HG03103 (cell line): ENCODE data around the gene SLAMF9.

Source experiments
- ATAC-seq: cut with Tn5 transposase; IDR thresholded peaks from one replicate; pipeline ENCODE4 v1.9.1; 2021; ENCODE audit warnings: low read depth; ENCODE audit not compliant: unreplicated experiment

The SLAMF9 gene

DNA sequence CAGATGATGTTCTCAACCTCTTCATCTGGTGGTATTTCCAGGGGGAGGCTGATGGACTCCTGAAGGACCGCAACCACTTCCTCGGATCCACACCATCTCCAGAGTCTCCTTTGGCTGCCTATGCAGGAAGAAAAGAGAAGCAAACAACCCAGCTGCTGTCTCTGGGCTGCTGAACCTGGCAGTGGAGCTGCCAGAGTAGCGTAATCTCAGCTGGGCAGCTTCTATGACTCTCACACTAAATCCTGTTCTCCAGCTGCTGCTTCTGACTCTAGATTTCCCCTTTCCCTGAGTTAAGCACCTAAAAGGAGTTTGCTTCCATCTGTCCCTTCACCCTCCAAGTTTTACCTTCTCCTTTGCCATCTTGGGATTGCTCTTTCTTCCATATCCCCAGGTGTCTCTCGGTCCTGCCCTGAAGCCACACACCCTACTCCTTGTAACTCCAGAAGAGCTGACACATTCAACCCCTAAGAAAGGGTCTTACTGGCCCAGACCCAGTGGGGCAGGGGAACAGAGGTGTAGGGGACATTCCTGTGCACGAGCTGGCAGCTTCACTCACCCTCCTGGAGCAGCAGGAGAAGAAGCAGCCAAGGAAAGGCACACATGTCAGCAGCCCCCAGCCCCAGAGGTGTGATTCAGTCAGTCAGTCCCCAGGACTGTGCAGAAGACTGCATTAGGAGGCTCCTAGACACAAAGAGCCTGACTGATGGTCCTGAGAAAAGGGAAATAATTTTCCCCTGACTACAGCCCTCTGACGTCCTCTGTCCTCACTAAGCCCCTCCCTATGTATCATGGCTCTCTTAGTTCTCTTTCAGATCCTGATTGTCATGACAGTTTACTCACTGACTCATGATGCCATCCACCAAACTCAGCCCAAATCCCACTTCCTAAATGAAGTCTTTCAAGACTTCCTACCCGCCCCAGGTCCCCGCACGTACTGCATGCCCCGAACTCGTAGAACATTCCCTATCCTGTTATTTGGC, at the start of gene SLAMF9:
SLAMF9 (minus strand) TSS at position 702 of the 980 bp plus-strand sequence; CDS start at position 602, 100 bp downstream.
- no peak for ATAC-seq

DNA sequence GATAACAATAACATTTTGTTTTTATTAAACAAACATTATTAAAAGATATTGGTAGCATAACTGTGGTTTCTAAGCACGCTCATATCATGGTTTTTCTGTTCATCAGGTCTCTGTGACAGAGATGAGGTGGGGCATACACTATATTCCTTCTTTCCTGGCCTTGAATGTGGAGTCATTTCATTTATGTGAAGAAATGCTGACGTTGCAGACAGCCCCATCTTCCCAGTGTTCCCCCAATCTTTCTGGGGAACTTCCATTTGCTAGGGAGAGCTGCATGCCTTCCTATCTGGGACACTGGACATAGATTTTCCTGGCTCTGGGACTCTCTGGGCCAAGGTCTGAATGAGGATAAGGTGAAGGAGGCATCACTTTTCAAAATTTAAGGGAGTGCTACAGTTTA, 47.4 kb upstream of the SLAMF9 start:
- ATAC-seq: no peak

DNA sequence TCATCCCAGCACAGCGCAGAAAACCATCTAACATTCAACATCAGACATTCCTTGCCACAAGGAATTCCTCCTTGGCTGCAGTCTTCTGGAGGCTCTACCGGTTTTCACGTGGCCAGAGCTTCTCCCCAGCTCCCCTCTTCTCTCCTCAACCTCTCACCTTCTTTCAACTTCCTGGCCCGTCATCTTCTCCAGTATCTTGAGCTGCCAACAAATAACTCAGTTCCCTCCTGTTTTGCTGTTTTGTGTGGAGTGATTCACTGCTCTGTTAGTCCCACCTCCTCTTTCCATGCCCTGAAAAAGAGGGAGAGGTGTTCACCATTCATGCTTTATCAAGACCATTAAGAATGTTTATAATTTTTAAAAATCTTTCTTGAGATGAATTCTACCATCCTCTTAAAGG, 45.2 kb upstream of the SLAMF9 start:
- ATAC-seq: no peak

DNA sequence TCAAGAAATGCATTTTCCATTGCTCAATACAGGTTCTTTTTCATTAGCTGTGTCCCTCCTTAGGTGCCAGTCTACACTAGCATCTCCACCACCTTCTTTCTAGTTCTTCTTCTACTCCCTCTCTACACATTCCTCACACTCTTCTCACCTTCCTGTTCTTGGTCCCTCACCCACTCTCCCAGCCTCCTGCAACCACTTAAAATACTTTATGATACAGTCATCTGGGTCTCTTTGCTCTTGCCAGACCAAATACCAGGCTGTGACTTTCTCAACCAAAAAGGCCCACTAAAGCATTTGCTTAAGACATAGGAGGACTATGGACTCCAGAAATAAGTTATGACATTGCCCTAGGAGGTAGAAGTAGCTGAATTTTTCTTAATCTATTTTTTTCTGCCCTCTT, 42.6 kb upstream of the SLAMF9 start:
- no peak for ATAC-seq

DNA sequence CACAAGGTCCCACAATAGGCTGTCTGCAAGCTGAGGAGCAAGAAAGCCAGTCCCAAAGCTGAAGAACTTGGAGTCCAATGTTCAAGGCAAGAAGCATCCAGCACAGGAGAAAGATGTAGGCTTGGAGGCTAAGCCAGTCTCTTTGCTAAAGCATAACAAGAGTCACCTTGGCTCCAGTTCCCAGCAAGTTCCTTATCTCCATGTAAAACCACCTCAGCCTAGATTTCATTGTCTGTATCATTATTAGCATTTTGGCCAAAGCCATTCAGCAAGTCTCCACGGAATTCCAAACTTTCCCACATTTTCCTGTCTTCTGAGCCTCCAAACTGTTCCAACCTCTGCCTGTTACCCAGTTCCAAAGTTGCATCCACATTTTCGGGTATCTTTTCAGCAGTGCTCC, 40.9 kb upstream of the SLAMF9 start:
- no peak for ATAC-seq

DNA sequence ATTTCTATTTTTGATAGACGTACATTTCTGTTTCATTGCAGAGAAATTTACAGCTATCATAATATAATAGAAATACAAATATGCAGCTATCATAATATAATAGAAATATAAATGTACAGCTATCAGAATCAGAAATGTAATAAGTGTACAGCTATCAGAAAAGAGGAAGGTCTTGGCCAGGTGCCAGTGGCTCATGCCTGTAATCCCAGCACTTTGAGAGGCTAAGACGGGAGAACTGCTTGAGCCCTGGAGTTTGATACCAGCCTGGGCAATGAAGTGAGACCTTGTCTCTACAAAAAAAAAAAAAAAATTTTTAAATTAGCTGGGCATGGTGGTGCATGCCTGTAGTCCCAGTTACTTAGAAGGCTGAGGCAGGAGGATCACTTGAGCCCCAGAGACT, 39.9 kb upstream of the SLAMF9 start:
- ATAC-seq: no peak

DNA sequence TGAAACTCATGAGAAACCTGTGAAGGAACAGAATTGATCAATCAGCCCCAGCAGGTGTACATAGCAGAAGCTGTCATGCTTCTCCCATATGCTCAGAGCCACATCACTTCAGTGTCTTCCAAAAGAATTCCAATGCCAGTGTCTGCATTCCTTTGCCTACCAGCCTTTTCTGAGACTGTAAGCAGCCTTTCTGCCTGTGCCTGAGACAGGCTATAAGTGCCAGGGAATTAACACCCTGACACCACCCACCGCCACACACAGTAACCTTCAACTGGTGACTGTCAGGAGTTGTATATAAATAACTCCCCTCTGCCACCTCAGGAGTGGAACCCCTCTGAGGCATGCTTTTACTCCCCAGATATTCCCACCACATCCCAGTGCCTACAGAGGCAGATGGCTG, 38.1 kb upstream of the SLAMF9 start:
- no peak for ATAC-seq

DNA sequence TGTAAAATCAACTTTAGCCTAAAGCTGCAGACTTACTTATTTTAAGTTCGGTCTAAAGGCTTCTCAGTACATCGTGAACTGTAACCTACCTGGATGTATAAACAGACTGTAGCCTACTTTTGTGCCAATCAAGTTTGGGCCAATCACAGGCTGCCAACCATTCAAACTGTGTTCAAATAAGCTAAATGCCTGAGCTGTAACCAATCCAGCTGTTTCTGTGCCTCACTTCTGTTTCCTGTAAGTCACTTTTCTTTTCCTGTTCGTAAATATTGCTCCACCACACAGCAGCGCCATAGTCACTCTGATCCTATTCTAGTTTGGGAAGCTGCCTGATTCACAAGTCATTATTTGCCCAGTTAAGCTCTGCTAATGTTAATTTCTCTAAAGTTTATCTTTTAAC, 37.5 kb upstream of the SLAMF9 start:
- no peak for ATAC-seq

DNA sequence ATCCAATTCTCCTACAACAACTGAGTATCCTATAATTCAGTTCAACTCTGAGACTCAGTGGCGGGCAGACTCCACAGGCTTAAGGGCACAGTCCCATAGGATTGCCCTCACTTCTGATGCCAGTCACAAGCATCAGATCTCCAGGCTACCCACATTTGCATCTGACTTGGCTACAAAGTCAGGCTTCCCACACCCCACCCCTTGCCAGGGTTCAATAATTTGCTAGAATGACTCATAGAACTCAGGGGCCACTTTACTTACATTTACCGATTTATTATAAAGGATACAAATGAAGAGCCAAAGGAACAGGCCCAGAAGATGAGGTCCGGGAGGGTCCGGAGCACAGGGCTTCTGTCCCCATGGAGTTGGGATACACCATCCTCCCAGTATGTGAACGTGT, 36.0 kb upstream of the SLAMF9 start:
- ATAC-seq: no peak

DNA sequence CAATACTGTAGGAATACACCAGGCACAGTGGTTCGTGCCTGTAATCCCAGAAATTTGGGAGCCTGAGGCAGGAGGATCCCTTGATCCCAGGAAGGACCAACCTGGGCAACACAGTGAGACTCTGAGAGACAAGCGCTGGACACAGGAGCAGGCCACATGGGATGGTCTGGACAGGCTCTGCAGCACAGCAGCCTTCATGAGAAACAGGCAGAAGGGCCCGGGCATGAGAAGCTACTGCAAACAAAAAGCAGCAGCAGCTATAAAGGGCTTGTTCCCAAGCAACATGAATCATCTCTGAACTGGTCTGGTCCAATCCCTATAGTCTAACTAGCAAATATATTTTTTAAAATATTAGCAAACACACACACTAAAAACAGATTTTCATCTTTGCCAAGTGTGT, 35.5 kb upstream of the SLAMF9 start:
- ATAC-seq: no peak

DNA sequence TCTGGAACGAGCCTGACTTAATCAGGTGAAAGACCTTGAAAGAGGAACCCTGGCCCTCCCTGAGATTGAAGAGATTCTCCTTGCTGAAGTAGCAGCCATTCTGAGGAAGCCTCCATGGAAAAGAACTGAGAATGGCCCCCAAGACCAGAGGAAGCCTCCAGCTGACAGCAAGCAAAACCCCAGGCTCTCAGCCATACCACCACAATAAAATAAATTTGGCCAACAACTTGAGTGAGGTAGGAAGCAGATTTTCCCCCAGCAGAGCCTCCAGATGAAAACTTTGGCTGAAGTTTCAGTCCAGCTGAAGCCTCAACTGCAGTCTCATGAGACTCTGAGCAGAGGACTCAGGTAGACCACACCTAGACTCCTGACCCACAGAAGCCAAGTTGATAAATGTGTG, 34.0 kb upstream of the SLAMF9 start:
- no peak for ATAC-seq

DNA sequence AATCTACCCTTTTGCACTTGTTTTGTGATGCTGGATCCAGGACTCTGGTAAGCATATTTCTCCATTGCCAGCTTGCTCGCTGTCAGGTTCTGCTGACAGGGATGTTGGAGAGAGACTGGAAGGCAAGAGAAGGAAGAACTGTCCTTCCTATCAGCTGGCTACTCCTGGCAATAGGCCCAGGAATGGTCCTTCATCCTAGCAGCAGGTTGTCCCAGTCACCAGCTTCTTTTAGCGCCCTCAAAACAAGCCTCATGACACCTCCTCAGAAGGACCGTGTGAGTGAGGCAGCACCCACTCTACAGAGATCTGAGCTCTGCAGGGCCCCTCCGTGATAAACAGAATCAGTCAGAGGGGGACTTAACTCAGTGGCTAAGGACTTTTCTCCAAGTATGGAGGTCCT, 33.1 kb upstream of the SLAMF9 start:
- no peak for ATAC-seq

DNA sequence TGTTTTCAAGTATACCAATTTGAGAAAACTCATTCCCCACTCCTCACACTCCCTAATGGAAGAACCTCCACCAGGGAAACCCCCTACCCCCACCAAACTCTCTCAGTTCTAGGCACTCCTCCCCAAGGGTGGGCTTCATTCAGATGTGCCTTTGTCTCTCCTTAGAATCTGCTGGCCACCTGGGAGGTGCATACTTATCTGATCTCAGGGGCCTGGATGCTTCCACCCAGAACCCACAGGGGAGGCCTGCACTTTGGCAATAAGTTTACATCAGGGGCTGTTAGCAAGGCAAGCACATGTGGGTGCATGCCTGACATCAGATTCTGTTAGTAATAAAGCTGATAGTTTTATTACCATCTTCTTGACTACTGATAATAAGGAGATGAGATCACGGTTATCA, 32.5 kb upstream of the SLAMF9 start:
- no peak for ATAC-seq

DNA sequence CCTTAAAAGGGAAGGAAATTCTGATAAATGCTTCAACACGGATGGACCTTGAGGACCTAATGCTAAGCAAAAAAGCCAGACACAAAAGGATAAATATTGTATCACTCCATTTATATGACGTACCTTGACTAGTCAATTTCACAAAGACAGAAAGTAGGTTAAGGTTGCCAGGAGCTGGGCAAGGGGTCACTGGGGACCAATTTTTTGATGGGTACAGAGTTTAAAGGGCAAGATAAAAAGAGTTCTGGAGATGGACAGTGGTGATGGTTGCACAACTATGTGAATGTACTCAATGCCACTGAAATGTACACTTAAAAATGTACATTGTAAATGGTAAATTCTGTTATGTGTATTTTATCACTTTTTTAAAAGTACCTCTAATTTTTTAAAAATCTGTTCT, 32.1 kb upstream of the SLAMF9 start:
- ATAC-seq: no peak

DNA sequence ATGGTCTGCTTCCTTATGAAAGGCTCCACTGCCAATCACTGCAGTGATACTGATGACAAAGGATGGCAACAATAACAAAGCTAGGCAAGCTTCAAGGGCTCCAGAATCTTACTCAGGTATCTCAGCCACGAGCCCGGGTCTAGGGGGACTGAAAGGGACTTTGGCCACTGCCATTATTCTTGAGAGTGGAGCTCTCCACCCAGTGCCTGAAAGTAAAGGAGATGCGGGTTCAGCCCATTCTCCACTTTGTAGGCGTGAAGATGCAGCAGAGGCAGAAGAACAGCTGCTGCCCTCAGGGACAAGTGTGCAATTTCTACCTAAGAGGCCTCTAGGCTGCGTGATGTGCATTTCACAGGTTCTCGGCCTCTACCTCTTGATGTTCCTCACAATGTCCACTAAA, 31.4 kb upstream of the SLAMF9 start:
- no peak for ATAC-seq

DNA sequence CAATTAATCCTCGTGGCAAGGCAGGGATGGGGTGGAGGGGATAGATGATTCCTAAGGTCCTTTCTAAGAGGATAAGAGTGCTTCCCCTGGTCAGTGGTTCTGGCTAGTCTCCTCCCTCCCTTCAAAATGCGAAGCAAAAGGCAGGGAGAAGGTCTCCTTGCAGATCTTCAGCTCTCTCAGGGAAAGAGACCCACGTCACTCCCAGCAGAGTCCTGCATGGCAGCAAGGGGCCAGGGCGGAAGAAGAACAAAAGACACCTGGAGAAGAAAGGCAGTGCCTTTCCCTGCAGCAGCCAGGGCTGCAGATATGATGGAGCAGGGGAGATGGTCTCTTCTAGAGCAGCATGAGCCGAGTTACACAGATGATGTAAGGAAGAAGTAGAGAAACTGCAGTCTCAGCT, 29.6 kb upstream of the SLAMF9 start:
- no peak for ATAC-seq

DNA sequence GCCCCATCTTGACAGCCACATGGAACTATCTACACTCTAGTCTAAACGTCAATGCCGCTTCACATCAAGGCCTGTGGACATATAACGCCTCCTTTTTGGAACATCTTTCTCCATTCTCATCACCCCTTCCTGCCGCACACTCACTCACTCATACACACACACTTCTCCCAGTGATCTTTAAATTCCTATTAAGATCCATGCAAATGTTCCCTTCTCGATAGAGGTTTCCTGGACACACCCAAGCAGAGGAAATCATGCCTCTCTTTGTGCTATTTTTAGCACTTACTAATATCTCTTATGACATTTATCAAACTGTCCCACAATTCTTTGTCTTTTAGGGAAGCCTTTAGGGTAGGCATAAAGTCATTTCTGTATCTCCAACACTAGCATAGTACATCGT, 28.2 kb upstream of the SLAMF9 start:
- no peak for ATAC-seq

DNA sequence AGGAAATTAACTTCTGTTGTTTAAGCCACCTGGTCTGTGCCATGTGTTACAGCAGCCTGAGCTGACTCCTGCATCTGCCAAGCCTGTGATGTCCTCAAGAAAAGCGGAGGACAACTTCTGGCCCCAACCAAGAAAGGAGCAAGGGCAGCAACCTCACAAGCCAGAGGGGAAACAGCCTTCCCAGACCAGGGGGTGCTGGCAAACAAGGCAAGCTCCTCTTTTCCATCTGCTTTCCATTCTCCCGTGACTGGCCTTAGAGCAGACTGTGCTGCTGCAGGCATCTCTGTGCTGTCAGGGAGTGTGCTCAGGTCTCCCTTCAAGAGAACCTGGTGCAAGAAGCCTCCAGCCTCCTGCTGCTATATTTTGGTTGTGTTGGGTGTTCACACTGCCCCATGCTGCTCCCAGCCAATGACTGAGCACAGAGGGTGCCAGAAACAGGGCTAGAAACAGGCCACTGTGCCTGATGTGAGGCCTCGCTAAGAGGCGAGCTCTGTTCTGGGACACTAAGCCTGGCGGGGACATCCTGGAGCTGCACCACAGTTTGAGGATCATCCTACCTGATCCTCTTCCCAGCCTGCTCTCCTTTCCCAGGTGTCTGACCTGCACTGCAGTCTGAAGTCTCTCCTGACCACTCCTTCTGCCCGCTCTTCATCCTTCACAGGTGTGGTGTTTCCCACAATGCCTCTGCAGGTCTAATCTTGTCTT, 27.5 kb upstream of the SLAMF9 start:
- ATAC-seq: no peak

DNA sequence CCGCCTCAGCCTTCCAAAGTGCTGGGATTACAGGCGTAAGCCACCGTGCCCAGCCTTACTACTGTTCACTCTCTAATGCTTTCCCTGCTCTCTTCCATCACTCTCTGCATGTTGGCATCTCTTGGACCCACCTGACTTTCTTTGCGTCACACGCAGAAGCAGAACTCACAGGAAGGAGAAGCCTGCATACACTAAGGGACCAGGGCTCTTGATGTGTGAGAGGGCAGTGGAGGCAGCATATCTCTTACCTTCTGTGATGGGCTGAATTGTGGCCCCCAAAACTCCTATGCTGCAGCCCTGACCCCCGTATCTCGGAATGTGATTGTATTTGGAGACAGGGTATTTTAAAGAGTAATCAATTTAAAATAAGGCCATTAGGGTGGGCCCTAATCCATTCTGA, 26.7 kb upstream of the SLAMF9 start:
- ATAC-seq: no peak

DNA sequence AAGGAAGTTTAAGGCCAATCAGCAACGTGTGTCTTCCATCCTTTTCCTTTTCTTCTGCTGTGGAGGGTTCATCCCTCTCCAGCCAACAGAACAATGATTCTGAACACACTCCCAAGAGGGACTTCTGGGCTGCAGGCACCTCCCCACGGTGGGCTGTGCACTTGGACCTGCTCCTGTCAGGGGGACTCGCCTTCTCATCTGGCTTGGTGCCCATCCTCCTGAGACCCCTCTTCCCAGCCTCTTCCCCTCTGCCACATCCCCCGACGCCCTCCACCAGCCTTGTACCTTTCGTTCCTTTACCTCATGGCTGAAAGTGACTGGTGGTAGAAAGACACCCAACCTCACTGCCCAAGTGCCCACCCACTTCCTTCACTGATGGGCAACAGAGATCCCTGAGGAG, 26.0 kb upstream of the SLAMF9 start:
- ATAC-seq: no peak

DNA sequence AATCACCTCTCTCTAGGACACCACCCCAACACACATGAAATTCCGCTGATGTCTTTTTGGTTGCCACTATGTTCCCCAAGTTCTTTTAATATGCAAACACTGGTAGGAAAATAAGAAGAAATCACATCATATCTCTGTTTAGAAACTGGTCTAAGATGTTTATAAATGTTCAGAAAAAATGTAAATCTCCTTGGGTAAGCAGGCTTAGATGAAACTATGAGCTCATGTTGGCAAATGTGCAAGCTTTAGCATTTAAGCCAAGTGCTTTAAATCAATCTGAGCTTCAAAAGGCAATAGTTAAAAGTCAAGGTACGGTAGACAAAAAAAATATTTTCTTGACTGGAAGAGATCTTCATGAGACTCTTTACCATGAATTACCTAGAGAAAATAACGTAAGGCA, 25.2 kb upstream of the SLAMF9 start:
- no peak for ATAC-seq

DNA sequence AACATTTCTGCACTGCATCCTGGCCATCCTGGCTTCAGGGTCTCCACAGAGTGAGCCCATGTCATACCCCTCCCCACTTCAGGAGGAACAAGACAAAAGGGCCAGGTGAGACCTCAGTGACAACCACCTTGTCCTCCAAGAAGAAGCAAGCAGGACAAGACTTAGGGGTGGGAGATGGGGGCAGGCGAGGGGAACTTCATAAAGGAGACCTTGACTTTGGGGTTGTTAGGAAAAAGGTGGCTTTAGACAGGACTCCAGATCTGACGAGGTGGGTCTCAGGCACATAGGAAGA, 24.0 kb upstream of the SLAMF9 start:
- ATAC-seq: no peak
